Measurements from ENCODE around the gene APOL2. TPM values are rescaled to one million over a fixed set of nuclear protein-coding genes. Genes with fewer than 3 reads are reported as not detected.
"Not testable (repeated sequence)": the region's sequence is repeated elsewhere in the genome, so short reads cannot be mapped to it uniquely, and the experiment has no call there.

Gene APOL2
- total and polyA plus RNA-seq, 12 donors, result 28.6 to 215 (median 53.3) TPM

- Histone ChIP-seq H3K4me1 (peaks cover 7 to 62% (median 44%) of the 10 kb centered on the region in 9 donors), H3K27me3 (no peaks in the 10 kb centered on the region), H3K9me3 (no peaks in the 10 kb centered on the region), H3K27ac (peak overlapping the region; percentile 62 to 92 (median 90)), H3K4me3 (peak overlapping the region; percentile 16 to 65 (median 58)), H3K36me3 (peaks cover 0 to 25% (median 0%) of the 10 kb centered on the region in 9 donors)
- intact Hi-C loops (cut with DNase I), result loop anchor here in 1 of 10 donors (10.0 kb wide), 1 partner anchor 49 kb away; the partner anchor contains the start of gene APOL4
- WGBS, 2 donors, result 52 to 62% methylated on average over 7 of the region's 7 CpGs
- peak in 4 of 8 donors; percentile 1 to 33 (median 22) for ATAC-seq
- TF ChIP-seq, protein P1, sequence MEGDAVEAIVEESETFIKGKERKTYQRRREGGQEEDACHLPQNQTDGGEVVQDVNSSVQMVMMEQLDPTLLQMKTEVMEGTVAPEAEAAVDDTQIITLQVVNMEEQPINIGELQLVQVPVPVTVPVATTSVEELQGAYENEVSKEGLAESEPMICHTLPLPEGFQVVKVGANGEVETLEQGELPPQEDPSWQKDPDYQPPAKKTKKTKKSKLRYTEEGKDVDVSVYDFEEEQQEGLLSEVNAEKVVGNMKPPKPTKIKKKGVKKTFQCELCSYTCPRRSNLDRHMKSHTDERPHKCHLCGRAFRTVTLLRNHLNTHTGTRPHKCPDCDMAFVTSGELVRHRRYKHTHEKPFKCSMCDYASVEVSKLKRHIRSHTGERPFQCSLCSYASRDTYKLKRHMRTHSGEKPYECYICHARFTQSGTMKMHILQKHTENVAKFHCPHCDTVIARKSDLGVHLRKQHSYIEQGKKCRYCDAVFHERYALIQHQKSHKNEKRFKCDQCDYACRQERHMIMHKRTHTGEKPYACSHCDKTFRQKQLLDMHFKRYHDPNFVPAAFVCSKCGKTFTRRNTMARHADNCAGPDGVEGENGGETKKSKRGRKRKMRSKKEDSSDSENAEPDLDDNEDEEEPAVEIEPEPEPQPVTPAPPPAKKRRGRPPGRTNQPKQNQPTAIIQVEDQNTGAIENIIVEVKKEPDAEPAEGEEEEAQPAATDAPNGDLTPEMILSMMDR (IDR thresholded peaks at IDR 0.05), result no peak
- DNase-seq, result no peak
These were observed 14.5 kb upstream of the APOL2 start for GRCh38 chr22:36253523-36254490.

DNA sequence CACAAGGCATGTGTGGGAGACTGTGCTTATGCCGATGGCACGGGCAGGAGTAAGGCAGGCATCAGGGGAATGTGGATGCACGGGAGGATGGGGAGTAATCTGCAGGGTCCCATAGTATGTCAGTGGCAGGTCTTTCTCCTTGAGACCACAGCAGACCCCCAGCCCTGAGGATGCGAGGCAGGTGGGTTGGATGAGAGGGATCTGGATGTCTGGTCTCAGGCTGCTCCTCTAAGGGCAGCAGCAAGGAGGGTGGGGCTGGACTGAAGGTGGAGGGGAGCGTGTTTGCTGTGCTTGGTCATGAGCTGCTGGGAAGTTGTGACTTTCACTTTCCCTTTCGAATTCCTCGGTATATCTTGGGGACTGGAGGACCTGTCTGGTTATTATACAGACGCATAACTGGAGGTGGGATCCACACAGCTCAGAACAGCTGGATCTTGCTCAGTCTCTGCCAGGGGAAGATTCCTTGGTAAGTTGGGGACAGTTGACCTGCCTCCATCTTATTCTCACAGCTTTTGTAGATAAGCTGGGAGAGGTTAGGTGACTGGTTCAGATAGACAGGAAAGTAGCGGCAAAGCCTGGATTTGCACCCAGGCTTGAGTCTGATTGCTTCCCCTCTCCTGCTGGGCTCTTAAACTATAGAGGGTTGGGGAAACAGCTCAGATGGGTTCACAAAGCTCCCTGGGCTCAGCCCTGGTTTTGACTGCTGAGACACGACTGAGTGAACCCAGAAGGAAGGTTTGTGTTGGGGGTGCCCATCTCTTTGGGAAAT is 13.6 kb upstream of the APOL2 start, which contains the start of gene APOL1:
Gene APOL1 (plus strand): TSS at position 380 of the 769 bp plus-strand sequence. CDS start 1,823 bp downstream, outside the sequence.
- Histone ChIP-seq H3K27ac (peak within 1 kb of the TSS; percentile 62 to 92 (median 90)), H3K4me1 (peaks cover 4 to 53% (median 36%) of the 10 kb centered on the region in 9 donors), H3K9me3 (no peaks in the 10 kb centered on the region), H3K36me3 (peaks cover 0 to 17% (median 0%) of the 10 kb centered on the region in 9 donors), H3K27me3 (no peaks in the 10 kb centered on the region), H3K4me3 (peak within 1 kb of the TSS; percentile 16 to 65 (median 58))
- 47 to 49% methylated on average over 10 of the region's 10 CpGs for WGBS, 2 donors
- ATAC-seq (peak; percentile 45 to 77 (median 68)), DNase-seq (peak in 1 of 2 donors; percentile 66)
- intact Hi-C loops (cut with DNase I), result loop anchor here in 1 of 10 donors (10.0 kb wide), 1 partner anchor 48 kb away; the partner anchor contains the start of gene APOL4
- TF ChIP-seq, protein P1 (IDR thresholded peaks at IDR 0.05), result no peak

- DNase-seq, H3K27me3 ChIP-seq, H3K9me3 ChIP-seq, H3K36me3 ChIP-seq, ATAC-seq: not testable (repeated sequence)
- intact Hi-C loops (cut with DNase I), result loop anchor here in 1 of 10 donors (10.0 kb wide), 1 partner anchor 47 kb away; the partner anchor contains the start of gene APOL4
- Histone ChIP-seq H3K4me1 (peaks cover 4 to 45% (median 33%) of the 10 kb centered on the region in 9 donors), H3K4me3 (peak overlapping the region in 2 of 10 donors; percentile 63 to 64), H3K27ac (peak overlapping the region in 9 of 10 donors; percentile 82 to 92 (median 90))
- WGBS, 2 donors, result 88 to 95% methylated on average over 7 of the region's 7 CpGs
These were observed 12.8 kb upstream of the APOL2 start for GRCh38 chr22:36251979-36252608.

GRCh38 chr22:36250292-36250960 is 11.1 kb upstream of the APOL2 start:
- intact Hi-C loops (cut with DNase I), result loop anchor here in 1 of 10 donors (10.0 kb wide), 1 partner anchor 46 kb away; the partner anchor contains the start of gene APOL4
- H3K9me3 ChIP-seq, H3K27ac ChIP-seq, H3K27me3 ChIP-seq, H3K4me3 ChIP-seq, ATAC-seq, DNase-seq, H3K36me3 ChIP-seq: not testable (repeated sequence)
- H3K4me1 ChIP-seq, result peaks cover 0 to 32% (median 29%) of the 10 kb centered on the region in 9 donors
- 93 to 94% methylated on average over 24 of the region's 24 CpGs for WGBS, 2 donors
